Esophagus muscularis mucosa (tissue), 4 donors: ENCODE data around the gene MYCBPAP. TPM values are rescaled to one million over a fixed set of nuclear protein-coding genes. Genes with fewer than 3 reads are reported as not detected.

ENCODE experiments used
- DNase-seq: peaks from one replicate; pipeline ENCODE4 v3.0.0-alpha.2; 2017; ENCODE audit errors: extremely low spot score
- H3K27ac ChIP-seq, 4 donors: fragments of 200-600 bp; sonication (generic); replicated peaks in 1 of 4; 1 replicate in 3 of 4; 2 replicates in 1 of 4; pipeline ENCODE4 v1.5.1; 2016 to 2019; ENCODE audit warnings: mild to moderate bottlenecking in 1 of 4
- H3K27me3 ChIP-seq, 4 donors: fragments of 200-600 bp; sonication (generic); one replicate each; pipeline versions ENCODE4 v1.5.1 to v1.6.0; 2016 to 2019
- H3K36me3 ChIP-seq, 4 donors: fragments of 200-600 bp; sonication (generic); one replicate each; pipeline ENCODE4 v1.5.1; 2016 to 2019
- H3K4me1 ChIP-seq, 4 donors: fragments of 200-600 bp; sonication (generic); one replicate each; pipeline ENCODE4 v1.5.1; 2016 to 2019
- H3K4me3 ChIP-seq, 4 donors: fragments of 200-600 bp; sonication (generic); 1 replicate in 2 of 4; 2 replicates in 2 of 4; pipeline ENCODE4 v1.5.1; 2016 to 2019; ENCODE audit warnings: mild to moderate bottlenecking in 4 of 4, moderate library complexity in 1 of 4
- H3K9me3 ChIP-seq, 4 donors: fragments of 200-600 bp; sonication (generic); 1 replicate in 3 of 4; 2 replicates in 1 of 4; pipeline ENCODE4 v1.5.1; 2016 to 2019
- CTCF ChIP-seq, 3 experiments: fragments of 200-600 bp in 2 of 3; fragments of 450-650 bp in 1 of 3; sonication (generic) in 2 of 3; IDR thresholded peaks; one replicate each; pipeline ENCODE4 v1.5.1; 2017 to 2019; ENCODE audit warnings: antibody characterized with exemption in 3 of 3, mild to moderate bottlenecking in 2 of 3, moderate library complexity in 1 of 3
- EP300 ChIP-seq: sonication (generic); formaldehyde crosslinking; IDR thresholded peaks from one replicate; pipeline ENCODE4 v1.6.1; 2017; ENCODE audit warnings: antibody characterized with exemption
- POLR2A ChIP-seq: fragments of 450-650 bp; IDR thresholded peaks from one replicate; pipeline ENCODE4 v1.6.1; 2017; ENCODE audit warnings: antibody characterized with exemption, moderate library complexity, mild to moderate bottlenecking, low read depth
- POLR2AphosphoS5 ChIP-seq, 2 donors: sonication (generic); formaldehyde crosslinking; IDR thresholded peaks; one replicate each; pipeline ENCODE4 v1.6.1; 2017; ENCODE audit warnings: antibody characterized with exemption in 2 of 2
- WGBS: methylation state at CpG from one replicate; pipeline ENCODE4 v1.1.5; 2018; 5-methylcytosine and 5-hydroxymethylcytosine counted together
- intact Hi-C: fragments of 100-400 bp; cut with DNase I; formaldehyde crosslinking; loops from one replicate; pipeline ENCODE4 v1.15.1; 2023
- total RNA-seq, 4 donors: library from RNA; depleted of rRNA; stranded (reverse); fragments of >200 nt; gene quantifications; one replicate each; pipeline versions ENCODE4 v1.1.0 to v1.2.1, GENCODE V29; 2016

Gene MYCBPAP
- total RNA-seq, 4 donors from 2014 or later, result 0.33 to 1.6 (median 1.2) TPM; not detected in 1

- DNase-seq, result no peak
- Histone ChIP-seq H3K36me3 (no peaks in the 10 kb centered on the region), H3K9me3 (no peaks in the 10 kb centered on the region), H3K27me3 (no peaks in the 10 kb centered on the region), H3K4me1 (peaks cover 0 to 5% (median 0%) of the 10 kb centered on the region in 4 donors), H3K27ac (no peak overlapping the region), H3K4me3 (no peak overlapping the region)
- WGBS, result 81% methylated on average over 2 of the region's 2 CpGs
- no peak for TF ChIP-seq POLR2AphosphoS5 (IDR thresholded peaks at IDR 0.05)
- TF ChIP-seq EP300, result no peak
- no peak for TF ChIP-seq CTCF (IDR thresholded peaks at IDR 0.05)
- TF ChIP-seq POLR2A, result no peak
- intact Hi-C loops, result no loop called here
Measured at GRCh38 chr17:50521514-50521913, 13.3 kb downstream of the MYCBPAP start.

GRCh38 chr17:50522766-50523165 is 14.5 kb downstream of the MYCBPAP start:
- peaks cover 0 to 5% (median 0%) of the 10 kb centered on the region in 4 donors for H3K4me1 ChIP-seq
- H3K9me3 ChIP-seq, result no peaks in the 10 kb centered on the region
- no peak for DNase-seq
- no peaks in the 10 kb centered on the region for H3K36me3 ChIP-seq
- no peak overlapping the region for H3K27ac ChIP-seq
- WGBS, result 93% methylated on average over 10 of the region's 10 CpGs
- no peak overlapping the region for H3K4me3 ChIP-seq
- TF ChIP-seq POLR2A, result no peak
- no peak for TF ChIP-seq POLR2AphosphoS5 (IDR thresholded peaks at IDR 0.05)
- no peak for TF ChIP-seq EP300
- intact Hi-C loops, result no loop called here
- H3K27me3 ChIP-seq, result no peaks in the 10 kb centered on the region

DNA sequence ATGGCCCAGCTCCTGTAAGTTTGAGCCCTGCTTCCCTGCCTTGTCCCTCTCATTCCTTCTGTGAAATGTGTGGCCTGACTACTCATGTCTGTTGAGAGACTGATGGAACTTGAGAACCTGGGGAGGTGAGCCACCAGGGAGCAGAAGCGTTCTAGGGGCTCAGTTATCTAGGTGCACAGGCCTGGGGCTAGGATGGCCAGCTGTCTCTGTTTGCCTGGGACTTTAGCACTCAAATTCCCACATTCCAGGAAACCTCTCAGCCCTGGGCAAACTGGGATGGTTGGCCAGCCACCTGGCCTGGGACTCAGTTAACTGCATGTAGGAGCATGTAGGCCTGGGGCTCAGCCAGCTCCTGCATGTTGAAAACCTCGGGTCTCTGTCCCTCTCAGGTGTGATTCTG is 15.0 kb downstream of the MYCBPAP start:
- Histone ChIP-seq H3K27me3 (peaks cover 0 to 2% (median 0%) of the 10 kb centered on the region in 4 donors), H3K36me3 (no peaks in the 10 kb centered on the region), H3K4me1 (peaks cover 0 to 5% (median 0%) of the 10 kb centered on the region in 4 donors), H3K4me3 (no peak overlapping the region), H3K9me3 (no peaks in the 10 kb centered on the region), H3K27ac (no peak overlapping the region)
- 94% methylated on average over 2 of the region's 2 CpGs for WGBS
- intact Hi-C loops, result no loop called here
- DNase-seq, result no peak
- TF ChIP-seq POLR2AphosphoS5 (IDR thresholded peaks at IDR 0.05), result no peak
- no peak for TF ChIP-seq EP300
- TF ChIP-seq POLR2A, result no peak

DNA sequence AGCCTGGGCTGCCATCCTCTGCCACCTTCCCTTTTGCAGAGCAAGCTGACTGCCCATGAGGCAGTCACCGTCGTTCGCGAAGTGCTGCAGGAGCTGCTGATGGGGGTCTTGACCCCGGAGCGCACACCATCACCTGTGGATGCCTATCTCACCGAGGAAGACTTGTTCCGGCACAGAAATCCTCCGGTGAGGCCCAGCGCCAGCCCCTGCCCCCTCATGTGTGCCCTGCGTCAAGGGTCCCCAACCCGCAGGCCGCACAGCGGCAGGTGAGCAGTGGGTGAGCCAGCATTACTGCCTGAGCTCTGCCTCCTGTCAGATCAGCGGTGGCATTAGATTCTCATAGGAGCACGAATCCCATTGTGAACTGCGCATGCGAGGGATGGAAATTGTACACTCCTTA is 16.6 kb downstream of the MYCBPAP start:
- Histone ChIP-seq H3K36me3 (no peaks in the 10 kb centered on the region), H3K27ac (no peak overlapping the region), H3K4me1 (no peaks in the 10 kb centered on the region), H3K4me3 (no peak overlapping the region), H3K27me3 (peaks cover 0 to 18% (median 0%) of the 10 kb centered on the region in 4 donors), H3K9me3 (no peaks in the 10 kb centered on the region)
- TF ChIP-seq POLR2AphosphoS5 (IDR thresholded peaks at IDR 0.05) (no peak), EP300 (no peak)
- 97% methylated on average over 12 of the region's 18 CpGs for WGBS
- no peak for DNase-seq
- intact Hi-C loops, result no loop called here

DNA sequence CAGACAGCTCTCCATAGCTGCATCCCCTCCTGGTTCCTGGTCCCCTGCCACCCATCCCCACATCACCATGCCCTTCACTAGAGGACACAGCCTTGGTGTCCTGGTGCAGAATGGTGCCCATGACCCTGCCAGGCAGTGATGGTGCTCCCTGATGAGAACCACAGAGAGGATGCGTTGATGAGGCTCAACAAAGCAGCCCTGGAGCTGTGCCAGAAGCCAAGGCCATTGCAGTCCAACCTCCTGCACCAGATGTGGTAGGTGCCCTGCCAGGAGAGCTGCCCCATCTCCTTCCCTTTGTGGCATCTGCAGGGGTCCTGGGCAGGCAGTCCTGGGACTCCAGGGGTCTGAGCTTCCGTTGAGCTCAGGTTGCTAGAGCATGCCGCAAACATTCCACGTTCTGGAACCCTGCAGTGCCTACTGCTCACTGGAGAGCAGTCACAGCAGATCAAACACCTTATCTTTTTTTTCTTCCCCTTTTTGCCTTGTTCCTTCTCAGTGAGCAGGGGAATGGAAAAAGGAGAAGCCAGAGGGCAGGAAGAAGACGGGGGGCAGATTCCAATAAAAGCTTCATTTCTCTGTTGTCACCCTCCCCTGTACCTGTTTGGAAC is 19.0 kb downstream of the MYCBPAP start:
- WGBS, result 62% methylated on average over 5 of the region's 5 CpGs

More for the DNA sequence above, 19.0 kb downstream of the MYCBPAP start:
- peaks cover 0 to 43% (median 13%) of the 10 kb centered on the region in 4 donors for H3K27me3 ChIP-seq
- H3K9me3 ChIP-seq, result no peaks in the 10 kb centered on the region
- no peak overlapping the region for H3K4me3 ChIP-seq
- intact Hi-C loops, result no loop called here
- no peaks in the 10 kb centered on the region for H3K36me3 ChIP-seq
- DNase-seq, result no peak
- no peak overlapping the region for H3K27ac ChIP-seq
- TF ChIP-seq POLR2A, result no peak
- TF ChIP-seq POLR2AphosphoS5 (IDR thresholded peaks at IDR 0.05), result no peak
- no peak for TF ChIP-seq CTCF (IDR thresholded peaks at IDR 0.05)
- TF ChIP-seq EP300, result no peak
- H3K4me1 ChIP-seq, result peaks cover 0 to 4% (median 2%) of the 10 kb centered on the region in 4 donors
